ENCODE measurements around the gene STIMATE.

- TF ChIP-seq GATA2 (IDR thresholded peaks at IDR 0.05; ENCODE audit: low read depth, low read length) = no peak
- no peak for TF ChIP-seq GATA3 (IDR thresholded peaks at IDR 0.05; ENCODE audit: low read depth, low read length)
Measured at GRCh38 chr3:52787672-52788625, 109.4 kb downstream of the STIMATE start.
